Neural progenitor cell (in vitro differentiated cells): ENCODE results near the gene RELCH.

ENCODE experiments used
- EZH2 ChIP-seq: fragments of 200-600 bp; sonication (generic); IDR thresholded peaks from 2 replicates; pipeline ENCODE4 v1.6.1; 2017; ENCODE audit warnings: antibody characterized with exemption, mild to moderate bottlenecking, moderate library complexity
- TF ChIP-seq, protein P1 (sequence below): fragments of 200-600 bp; sonication (generic); IDR thresholded peaks from 2 replicates; pipeline ENCODE4 v1.5.1; 2017; ENCODE audit warnings: antibody characterized with exemption, mild to moderate bottlenecking

DNA sequence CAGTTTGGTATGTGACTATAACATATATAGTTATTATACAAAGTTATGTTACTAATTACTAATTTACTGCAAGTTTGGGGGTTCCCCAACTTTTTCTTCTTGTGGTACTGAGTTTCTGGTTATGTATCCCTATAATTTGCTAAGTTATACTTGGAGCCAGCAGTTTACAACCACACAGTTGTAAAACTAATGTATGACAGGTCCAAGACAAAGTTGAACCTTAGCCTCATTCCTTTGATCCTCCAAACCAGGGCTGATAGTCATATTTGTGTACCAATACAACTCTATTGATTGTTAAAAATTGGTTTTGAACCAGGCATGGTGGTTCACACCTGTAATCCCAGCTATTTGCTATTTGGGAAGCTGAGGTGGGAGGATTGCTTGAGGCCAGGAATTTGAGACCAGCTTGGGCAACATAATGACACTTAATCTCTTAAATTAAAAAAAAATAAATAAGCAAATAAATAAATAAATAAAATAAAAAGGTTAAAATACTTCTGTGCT, 24.3 kb downstream of the RELCH start:
- TF ChIP-seq, protein P1, sequence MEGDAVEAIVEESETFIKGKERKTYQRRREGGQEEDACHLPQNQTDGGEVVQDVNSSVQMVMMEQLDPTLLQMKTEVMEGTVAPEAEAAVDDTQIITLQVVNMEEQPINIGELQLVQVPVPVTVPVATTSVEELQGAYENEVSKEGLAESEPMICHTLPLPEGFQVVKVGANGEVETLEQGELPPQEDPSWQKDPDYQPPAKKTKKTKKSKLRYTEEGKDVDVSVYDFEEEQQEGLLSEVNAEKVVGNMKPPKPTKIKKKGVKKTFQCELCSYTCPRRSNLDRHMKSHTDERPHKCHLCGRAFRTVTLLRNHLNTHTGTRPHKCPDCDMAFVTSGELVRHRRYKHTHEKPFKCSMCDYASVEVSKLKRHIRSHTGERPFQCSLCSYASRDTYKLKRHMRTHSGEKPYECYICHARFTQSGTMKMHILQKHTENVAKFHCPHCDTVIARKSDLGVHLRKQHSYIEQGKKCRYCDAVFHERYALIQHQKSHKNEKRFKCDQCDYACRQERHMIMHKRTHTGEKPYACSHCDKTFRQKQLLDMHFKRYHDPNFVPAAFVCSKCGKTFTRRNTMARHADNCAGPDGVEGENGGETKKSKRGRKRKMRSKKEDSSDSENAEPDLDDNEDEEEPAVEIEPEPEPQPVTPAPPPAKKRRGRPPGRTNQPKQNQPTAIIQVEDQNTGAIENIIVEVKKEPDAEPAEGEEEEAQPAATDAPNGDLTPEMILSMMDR: no peak
- no peak for TF ChIP-seq EZH2
